Muscle of leg (tissue), 16 donors: ENCODE results near the gene FITM1. TPM values are rescaled to one million over a fixed set of nuclear protein-coding genes. Genes with fewer than 3 reads are reported as not detected.

Experiments used
- DNase-seq: peaks from one replicate; pipeline ENCODE4 v3.0.0; 2013
- H3K27ac ChIP-seq: one replicate; pipeline ENCODE4 v1.5.1; 2013; ENCODE audit warnings: mild to moderate bottlenecking, low read length, control low read depth
- H3K27me3 ChIP-seq: one replicate; pipeline ENCODE4 v1.6.1; 2013; ENCODE audit warnings: low read length; ENCODE audit not compliant: control insufficient read depth, insufficient read depth
- H3K36me3 ChIP-seq: one replicate; pipeline ENCODE4 v1.6.1; 2013; ENCODE audit warnings: low read length; ENCODE audit not compliant: control insufficient read depth, insufficient read depth
- H3K4me1 ChIP-seq: one replicate; pipeline ENCODE4 v1.6.1; 2013; ENCODE audit warnings: low read length; ENCODE audit not compliant: control insufficient read depth, insufficient read depth
- H3K4me3 ChIP-seq: one replicate; pipeline ENCODE4 v1.5.1; 2013; ENCODE audit warnings: low read length, control low read depth
- H3K9me3 ChIP-seq: replicated peaks from 2 replicates; pipeline ENCODE4 v1.6.1; 2013; ENCODE audit warnings: low read depth, low read length; ENCODE audit not compliant: control insufficient read depth
- WGBS: methylation state at CpG from one replicate; pipeline ENCODE4 v1.1.5; 2013; ENCODE audit warnings: missing lambda C conversion rate; ENCODE audit not compliant: insufficient coverage; 5-methylcytosine and 5-hydroxymethylcytosine counted together
- long read RNA-seq, 11 donors: transcript quantifications; one replicate each; lab custom pipeline, GENCODE V29; 2026
- polyA plus RNA-seq, 8 donors: library from polyadenylated mRNA; unstranded; fragments of 120-200 nt; gene quantifications; one replicate each; pipeline versions ENCODE4 v1.2.1 to v1.2.3, GENCODE V29; 2013; ENCODE audit warnings: inconsistent platforms in 1 of 8, low replicate concordance in 1 of 8; ENCODE audit not compliant: insufficient read length in 8 of 8, insufficient read depth in 1 of 8
- total RNA-seq: library from RNA; stranded (reverse); fragments of 120-200 nt; gene quantifications from one replicate; pipeline ENCODE4 v1.2.4, GENCODE V29; 2013

The FITM1 gene, protein sequence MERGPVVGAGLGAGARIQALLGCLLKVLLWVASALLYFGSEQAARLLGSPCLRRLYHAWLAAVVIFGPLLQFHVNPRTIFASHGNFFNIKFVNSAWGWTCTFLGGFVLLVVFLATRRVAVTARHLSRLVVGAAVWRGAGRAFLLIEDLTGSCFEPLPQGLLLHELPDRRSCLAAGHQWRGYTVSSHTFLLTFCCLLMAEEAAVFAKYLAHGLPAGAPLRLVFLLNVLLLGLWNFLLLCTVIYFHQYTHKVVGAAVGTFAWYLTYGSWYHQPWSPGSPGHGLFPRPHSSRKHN
- total RNA-seq (170 TPM), polyA plus RNA-seq (100 to 1,000 TPM in 7 of 8 donors, 10 to 100 TPM in 1; 80.7 to 168 (median 124) TPM)
- long read RNA-seq, donor 1, transcript FITM1-201 (2 exons, 1,194 nt): major isoform, 66 of 126 reads
- long read RNA-seq, donor 1, transcript FITM1-202 (1 exons, 800 nt): minor isoform, 60 of 126 reads
- long read RNA-seq, donor 1, partial matches to known transcripts: 0 of 126 reads
- long read RNA-seq, donor 1, other reads (novel, unspliced or antisense): 0 of 126 reads
- long read RNA-seq, donor 2, transcript FITM1-202 (1 exons, 800 nt): minor isoform, 8 of 24 reads
- long read RNA-seq, donor 2, transcript FITM1-201 (2 exons, 1,194 nt): major isoform, 16 of 24 reads
- long read RNA-seq, donor 2, partial matches to known transcripts: 0 of 24 reads
- long read RNA-seq, donor 2, other reads (novel, unspliced or antisense): 0 of 24 reads
- long read RNA-seq, donor 3, transcript FITM1-202 (1 exons, 800 nt): major isoform, 165 of 315 reads
- long read RNA-seq, donor 3, transcript FITM1-201 (2 exons, 1,194 nt): minor isoform, 150 of 315 reads
- long read RNA-seq, donor 3, partial matches to known transcripts: 0 of 315 reads
- long read RNA-seq, donor 3, other reads (novel, unspliced or antisense): 0 of 315 reads
- long read RNA-seq, donor 4, transcript FITM1-201 (2 exons, 1,194 nt): major isoform, 85 of 142 reads
- long read RNA-seq, donor 4, transcript FITM1-202 (1 exons, 800 nt): minor isoform, 57 of 142 reads
- long read RNA-seq, donor 4, partial matches to known transcripts: 0 of 142 reads
- long read RNA-seq, donor 4, other reads (novel, unspliced or antisense): 0 of 142 reads
- long read RNA-seq, donor 5, transcript FITM1-201 (2 exons, 1,194 nt): major isoform, 231 of 409 reads
- long read RNA-seq, donor 5, transcript FITM1-202 (1 exons, 800 nt): minor isoform, 178 of 409 reads
- long read RNA-seq, donor 5, partial matches to known transcripts: 0 of 409 reads
- long read RNA-seq, donor 5, other reads (novel, unspliced or antisense): 0 of 409 reads
- long read RNA-seq, donor 6, transcript FITM1-202 (1 exons, 800 nt): minor isoform, 178 of 454 reads
- long read RNA-seq, donor 6, transcript FITM1-201 (2 exons, 1,194 nt): major isoform, 270 of 454 reads
- long read RNA-seq, donor 6, partial matches to known transcripts: 0 of 454 reads
- long read RNA-seq, donor 6, other reads (novel, unspliced or antisense): 6 of 454 reads
- long read RNA-seq, donor 7, transcript FITM1-202 (1 exons, 800 nt): minor isoform, 131 of 267 reads
- long read RNA-seq, donor 7, transcript FITM1-201 (2 exons, 1,194 nt): major isoform, 136 of 267 reads
- long read RNA-seq, donor 7, partial matches to known transcripts: 0 of 267 reads
- long read RNA-seq, donor 7, other reads (novel, unspliced or antisense): 0 of 267 reads
- long read RNA-seq, donor 8, transcript FITM1-202 (1 exons, 800 nt): minor isoform, 75 of 172 reads
- long read RNA-seq, donor 8, transcript FITM1-201 (2 exons, 1,194 nt): major isoform, 97 of 172 reads
- long read RNA-seq, donor 8, partial matches to known transcripts: 0 of 172 reads
- long read RNA-seq, donor 8, other reads (novel, unspliced or antisense): 0 of 172 reads
- long read RNA-seq, donor 9, transcript FITM1-201 (2 exons, 1,194 nt): minor isoform, 81 of 181 reads
- long read RNA-seq, donor 9, transcript FITM1-202 (1 exons, 800 nt): major isoform, 100 of 181 reads
- long read RNA-seq, donor 9, partial matches to known transcripts: 0 of 181 reads
- long read RNA-seq, donor 9, other reads (novel, unspliced or antisense): 0 of 181 reads
- long read RNA-seq, donor 10, transcript FITM1-201 (2 exons, 1,194 nt): major isoform, 151 of 219 reads
- long read RNA-seq, donor 10, transcript FITM1-202 (1 exons, 800 nt): minor isoform, 68 of 219 reads
- long read RNA-seq, donor 10, partial matches to known transcripts: 0 of 219 reads
- long read RNA-seq, donor 10, other reads (novel, unspliced or antisense): 0 of 219 reads
- long read RNA-seq, donor 11, transcript FITM1-202 (1 exons, 800 nt): minor isoform, 116 of 249 reads
- long read RNA-seq, donor 11, transcript FITM1-201 (2 exons, 1,194 nt): major isoform, 133 of 249 reads
- long read RNA-seq, donor 11, partial matches to known transcripts: 0 of 249 reads
- long read RNA-seq, donor 11, other reads (novel, unspliced or antisense): 0 of 249 reads

GRCh38 chr14:24130380-24130716 lies at the start of gene FITM1:
Gene FITM1 (plus strand): TSS chr14:24130659. CDS start chr14:24131564, 905 bp downstream.
- Histone ChIP-seq H3K27ac (peak within 1 kb of the TSS; percentile 90), H3K4me3 (peak within 1 kb of the TSS; percentile 61), H3K27me3 (no peaks in the 10 kb centered on the region), H3K4me1 (peaks cover 36% of the 10 kb centered on the region), H3K9me3 (no peaks in the 10 kb centered on the region), H3K36me3 (peaks cover 7% of the 10 kb centered on the region)
- 86% methylated on average over 5 of the region's 5 CpGs for WGBS
- no peak for DNase-seq

DNA sequence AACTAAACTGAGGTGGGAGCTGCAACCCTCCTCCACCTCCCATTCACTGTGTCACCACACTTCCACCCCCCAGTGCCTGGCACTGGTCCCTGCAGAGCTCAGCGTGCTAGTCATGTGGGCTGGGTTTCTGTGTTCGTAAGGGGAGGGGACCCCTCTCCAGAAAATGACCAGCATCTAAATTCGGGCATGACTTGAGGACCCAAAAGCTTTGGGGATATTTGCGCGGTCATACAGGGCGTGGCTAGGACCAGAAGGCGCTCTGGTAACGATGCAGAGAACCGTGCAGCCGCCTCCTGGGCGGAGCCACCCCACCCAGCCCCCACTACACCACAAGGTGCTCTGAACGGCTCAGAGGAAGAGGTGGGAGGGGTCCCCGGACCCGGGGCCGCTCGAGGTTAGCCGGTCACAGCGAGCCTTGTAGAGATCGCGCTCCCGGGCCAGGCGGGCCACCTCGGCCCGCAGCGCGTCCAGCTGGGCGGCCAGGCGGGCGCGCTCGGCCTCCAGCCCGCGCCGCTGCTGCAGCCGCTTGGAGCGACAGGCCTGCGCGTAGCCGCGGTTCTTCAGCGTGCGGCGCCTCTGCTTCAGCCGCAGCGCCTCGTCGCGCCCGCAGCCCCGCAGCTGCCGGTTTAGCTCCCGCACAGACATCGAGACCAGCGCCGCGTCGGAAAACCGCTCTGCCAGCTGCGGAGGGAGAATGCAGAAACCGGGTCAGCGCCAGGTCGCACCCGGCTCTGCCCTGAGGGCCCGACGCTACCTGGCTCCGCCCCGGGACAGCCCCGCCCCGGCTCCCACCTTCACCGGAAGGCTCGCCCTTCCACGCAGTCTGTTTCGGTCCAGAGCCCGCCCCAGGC lies 49.3 kb upstream of the FITM1 start:
- H3K4me3 ChIP-seq: peak overlapping the region; percentile 45
- H3K9me3 ChIP-seq: no peaks in the 10 kb centered on the region
- peaks cover 46% of the 10 kb centered on the region for H3K27me3 ChIP-seq
- peak; percentile 27 for DNase-seq
- WGBS: under 1% methylated on average over 62 of the region's 74 CpGs
- no peak overlapping the region for H3K27ac ChIP-seq
- peaks cover 11% of the 10 kb centered on the region for H3K4me1 ChIP-seq
- no peaks in the 10 kb centered on the region for H3K36me3 ChIP-seq

DNA sequence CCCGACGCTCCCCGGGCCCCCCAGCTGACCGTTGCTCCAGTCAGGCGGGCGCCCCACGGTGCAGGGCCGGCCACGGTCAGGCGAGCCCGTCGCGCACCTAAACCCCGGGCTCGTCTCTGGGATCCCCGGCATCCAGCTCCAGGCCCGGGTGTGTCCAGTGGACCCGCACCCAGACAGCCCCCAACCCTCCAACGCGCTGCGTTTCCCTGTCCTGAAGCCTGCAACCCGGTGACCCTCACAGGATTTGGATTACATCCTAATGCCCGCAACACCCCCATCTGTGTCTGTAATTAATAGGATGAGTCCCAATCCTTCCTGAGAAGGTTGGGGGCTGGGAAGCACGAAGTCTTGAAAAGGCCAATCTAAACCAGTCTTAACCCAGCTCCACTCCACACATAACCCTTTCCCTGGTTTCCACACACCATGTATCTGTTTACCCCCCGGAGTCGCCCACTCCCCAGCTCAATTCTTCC lies 48.7 kb upstream of the FITM1 start:
- Histone ChIP-seq H3K36me3 (no peaks in the 10 kb centered on the region), H3K27me3 (peaks cover 46% of the 10 kb centered on the region), H3K4me1 (peaks cover 11% of the 10 kb centered on the region), H3K27ac (no peak overlapping the region), H3K9me3 (no peaks in the 10 kb centered on the region), H3K4me3 (peak overlapping the region; percentile 45)
- WGBS: 14% methylated on average over 18 of the region's 26 CpGs
- DNase-seq: no peak

DNA sequence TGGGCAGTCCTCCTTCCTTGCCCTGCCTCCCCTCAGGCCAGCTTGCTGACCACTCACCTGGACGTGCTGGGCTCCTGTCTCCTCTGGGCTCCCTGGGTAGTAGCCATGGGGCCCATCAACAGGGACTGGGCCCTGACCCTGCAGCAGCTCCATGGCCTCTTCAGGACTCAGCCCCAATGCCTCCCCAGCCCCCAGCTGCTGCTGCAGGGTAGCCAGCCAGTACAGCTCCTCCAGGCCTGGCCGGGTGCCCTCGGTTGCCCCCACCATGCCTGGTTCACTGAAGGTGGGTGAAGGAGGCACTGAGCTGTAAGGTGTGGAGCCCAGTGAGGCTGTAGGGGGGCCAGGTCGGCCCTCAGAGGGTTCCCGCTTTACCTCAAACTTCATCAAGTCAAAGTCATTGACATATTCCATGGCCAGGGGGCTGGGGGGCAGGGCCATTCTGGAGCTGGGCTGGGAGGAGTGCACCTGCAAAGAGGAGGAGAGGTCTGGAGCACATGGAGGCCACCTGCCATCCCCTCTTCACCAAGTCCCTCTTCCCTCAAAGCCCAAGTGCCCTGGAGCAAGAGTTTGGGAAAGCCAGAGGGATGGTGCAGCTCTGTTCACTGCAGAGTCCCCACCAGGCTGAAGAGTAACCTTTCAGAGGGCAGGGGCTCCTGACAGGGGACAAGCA lies 47.9 kb upstream of the FITM1 start:
- peaks cover 43% of the 10 kb centered on the region for H3K27me3 ChIP-seq
- no peak overlapping the region for H3K27ac ChIP-seq
- H3K9me3 ChIP-seq: no peaks in the 10 kb centered on the region
- no peaks in the 10 kb centered on the region for H3K36me3 ChIP-seq
- no peak overlapping the region for H3K4me3 ChIP-seq
- peaks cover 11% of the 10 kb centered on the region for H3K4me1 ChIP-seq
- DNase-seq: no peak
- 50% methylated on average over 1 of the region's 5 CpGs for WGBS

GRCh38 chr14:24083462-24083861 lies 47.0 kb upstream of the FITM1 start:
- Histone ChIP-seq H3K36me3 (no peaks in the 10 kb centered on the region), H3K9me3 (no peaks in the 10 kb centered on the region), H3K27ac (no peak overlapping the region), H3K4me1 (peaks cover 11% of the 10 kb centered on the region), H3K4me3 (no peak overlapping the region), H3K27me3 (peaks cover 41% of the 10 kb centered on the region)
- no peak for DNase-seq
- 87% methylated on average over 1 of the region's 3 CpGs for WGBS

DNA sequence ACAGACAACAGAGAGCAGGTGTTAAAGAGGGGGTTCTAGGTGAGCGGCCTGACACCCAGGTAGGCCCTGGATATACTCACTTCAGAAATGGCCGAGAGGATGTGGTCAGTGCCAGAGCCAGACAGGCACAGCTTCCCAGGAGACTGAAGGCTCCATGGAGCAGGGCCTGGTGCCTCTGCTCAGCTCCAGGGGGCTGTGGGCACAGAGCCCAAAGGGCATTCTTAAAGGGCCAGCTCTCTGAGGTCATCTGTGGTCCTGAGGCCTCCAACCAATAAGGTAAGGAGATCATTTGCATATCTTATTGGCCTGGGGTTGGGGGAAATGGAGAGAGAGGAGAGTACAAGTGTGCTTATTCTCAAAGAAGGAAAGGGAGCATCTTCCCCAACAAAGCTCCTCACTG lies 46.0 kb upstream of the FITM1 start:
- DNase-seq: no peak
- Histone ChIP-seq H3K27ac (no peak overlapping the region), H3K9me3 (no peaks in the 10 kb centered on the region), H3K4me1 (peaks cover 11% of the 10 kb centered on the region), H3K27me3 (peaks cover 35% of the 10 kb centered on the region), H3K4me3 (no peak overlapping the region), H3K36me3 (no peaks in the 10 kb centered on the region)
- WGBS: 84% methylated on average over 2 of the region's 2 CpGs

- Histone ChIP-seq H3K9me3 (no peaks in the 10 kb centered on the region), H3K4me1 (peaks cover 12% of the 10 kb centered on the region), H3K4me3 (no peak overlapping the region), H3K27ac (no peak overlapping the region), H3K36me3 (no peaks in the 10 kb centered on the region), H3K27me3 (peaks cover 27% of the 10 kb centered on the region)
- WGBS: 33% methylated on average over 2 of the region's 3 CpGs
- DNase-seq: no peak
These were observed 45.2 kb upstream of the FITM1 start for GRCh38 chr14:24085215-24085614.
